SK-N-SH (cell line): ENCODE measurements around the gene SLC8A1. TPM values are rescaled to one million over a fixed set of nuclear protein-coding genes. Genes with fewer than 3 reads are reported as not detected.

Experiments
- CHD2 ChIP-seq: fragments of 150-350 bp; IDR thresholded peaks from 2 replicates; pipeline ENCODE4 v1.6.1; 2018; ENCODE audit warnings: low read length; ENCODE audit not compliant: partially characterized antibody
- CTCF ChIP-seq: fragments of 200-600 bp; sonication (generic); IDR thresholded peaks from 2 replicates; pipeline ENCODE4 v1.6.1; 2017; ENCODE audit warnings: antibody characterized with exemption, mild to moderate bottlenecking, moderate library complexity
- ELF1 ChIP-seq: IDR thresholded peaks from 2 replicates; pipeline ENCODE4 v1.4.0; 2012
- EP300 ChIP-seq, 2 experiments: IDR thresholded peaks; 2 replicates each; pipeline versions ENCODE4 v1.4.0 to v1.6.1; 2012; ENCODE audit warnings: borderline replicate concordance in 1 of 2, low read depth in 1 of 2, low read length in 1 of 2
- EZH2phosphoT487 ChIP-seq: fragments of 200-600 bp; sonication (generic); IDR thresholded peaks from 2 replicates; pipeline ENCODE4 v1.6.1; 2017; ENCODE audit warnings: low read depth, mixed run types, mild to moderate bottlenecking, antibody characterized with exemption, moderate library complexity, borderline replicate concordance
- FOSL2 ChIP-seq: IDR thresholded peaks from 2 replicates; pipeline ENCODE4 v1.4.0; 2012; ENCODE audit warnings: low read depth, mild to moderate bottlenecking, moderate library complexity, borderline replicate concordance
- FOXJ3 ChIP-seq: sonication (generic); formaldehyde crosslinking; IDR thresholded peaks from 2 replicates; pipeline ENCODE4 v1.5.1; 2020; ENCODE audit warnings: mild to moderate bottlenecking, missing genetic modification reagents
- FOXM1 ChIP-seq: IDR thresholded peaks from 2 replicates; pipeline ENCODE4 v1.4.0; 2012; ENCODE audit warnings: low read depth, mild to moderate bottlenecking
- GABPA ChIP-seq: IDR thresholded peaks from 2 replicates; pipeline ENCODE4 v1.4.0; 2012; ENCODE audit warnings: low read depth, mild to moderate bottlenecking
- GATA2 ChIP-seq: sonication (generic); formaldehyde crosslinking; IDR thresholded peaks from 2 replicates; pipeline ENCODE4 v1.5.0; 2020; ENCODE audit warnings: mild to moderate bottlenecking, missing genetic modification reagents
- MAX ChIP-seq: IDR thresholded peaks from 2 replicates; pipeline ENCODE4 v1.4.0; 2012; ENCODE audit warnings: low read depth
- MEF2A ChIP-seq: IDR thresholded peaks from 2 replicates; pipeline ENCODE4 v1.4.0; 2012; ENCODE audit warnings: low read depth, borderline replicate concordance
- MXI1 ChIP-seq: IDR thresholded peaks from 2 replicates; pipeline ENCODE4 v1.6.1; 2012; ENCODE audit warnings: mild to moderate bottlenecking, low read depth, low read length, improper control_type of control experiment
- NFIC ChIP-seq: IDR thresholded peaks from 2 replicates; pipeline ENCODE4 v1.4.0; 2012; ENCODE audit warnings: borderline replicate concordance
- NRF1 ChIP-seq: IDR thresholded peaks from 2 replicates; pipeline ENCODE4 v1.6.1; 2012; ENCODE audit warnings: low read depth, mild to moderate bottlenecking, low read length
- PBX3 ChIP-seq: IDR thresholded peaks from 2 replicates; pipeline ENCODE4; 2012
- POLR2AphosphoS5 ChIP-seq: IDR thresholded peaks from 2 replicates; pipeline ENCODE4 v1.6.1; 2012; ENCODE audit warnings: low read depth, low read length
- RCOR1 ChIP-seq: fragments of 150-350 bp; IDR thresholded peaks from 2 replicates; pipeline ENCODE4 v1.6.1; 2017; ENCODE audit warnings: antibody characterized with exemption, low read length
- RFX5 ChIP-seq: IDR thresholded peaks from 2 replicates; pipeline ENCODE4 v1.6.1; 2012; ENCODE audit warnings: mild to moderate bottlenecking, improper control_type of control experiment, low read length
- RXRA ChIP-seq: IDR thresholded peaks from 2 replicates; pipeline ENCODE4 v1.4.0; 2012; ENCODE audit warnings: low read depth, mild to moderate bottlenecking, borderline replicate concordance
- SMC3 ChIP-seq: IDR thresholded peaks from 2 replicates; pipeline ENCODE4 v1.6.1; 2012; ENCODE audit warnings: low read depth, low read length, improper control_type of control experiment
- TCF12 ChIP-seq: IDR thresholded peaks from 2 replicates; pipeline ENCODE4 v1.4.0; 2012
- TEAD4 ChIP-seq: IDR thresholded peaks from 2 replicates; pipeline ENCODE4 v1.4.0; 2012; ENCODE audit warnings: mild to moderate bottlenecking, borderline replicate concordance; ENCODE audit not compliant: insufficient read depth
- USF1 ChIP-seq: IDR thresholded peaks from 2 replicates; pipeline ENCODE4 v1.4.0; 2012; ENCODE audit warnings: low read depth, borderline replicate concordance
- YY1 ChIP-seq: IDR thresholded peaks from 2 replicates; pipeline ENCODE4 v1.4.0; 2012; ENCODE audit warnings: low read depth, mild to moderate bottlenecking
- ZBTB33 ChIP-seq: IDR thresholded peaks from 2 replicates; pipeline ENCODE4 v1.4.0; 2012; ENCODE audit warnings: low read depth, borderline replicate concordance
- polyA plus RNA-seq, 3 experiments: library from polyadenylated mRNA; depleted of rRNA; stranded (reverse); fragments of >200 nt; gene quantifications; 2 replicates each; pipeline ENCODE4 v1.2.3, GENCODE V29; 2012
- TF ChIP-seq, protein P1 (sequence below): fragments of 150-350 bp; IDR thresholded peaks from 2 replicates; pipeline ENCODE4 v1.6.1; 2017; ENCODE audit warnings: antibody characterized with exemption, low read length, low read depth, borderline replicate concordance

Gene SLC8A1
- polyA plus RNA-seq, 1 of the 3 experiments (the other 2 are of a cell fraction), result 3.2 TPM

GRCh38 chr2:40332191-40332826, 119.6 kb downstream of the SLC8A1 start (continued):
- TF ChIP-seq ZBTB33 (no peak), RFX5 (no peak), ELF1 (no peak), GATA2 (CRISPR knock-in tag) (no peak), SMC3 (no peak), RXRA (peak; percentile 6; the same call in 1 of the 2 replicates), MEF2A (no peak), YY1 (no peak), MAX (no peak), EP300 (IDR thresholded peaks at IDR 0.05; ENCODE audit: borderline replicate concordance in 1 of 2, low read depth in 1 of 2, low read length in 1 of 2) (0 out of 4 replicates have a peak, but pooled peaks of 1 of the 2 experiments have one; percentile 12), FOXJ3 (CRISPR knock-in tag) (no peak), EZH2phosphoT487 (no peak), POLR2AphosphoS5 (no peak), RCOR1 (no peak), MXI1 (no peak), GABPA (no peak), FOSL2 (no peak), CTCF (no peak), FOXM1 (no peak), TCF12 (peak; percentile 65), NRF1 (no peak), USF1 (no peak), TEAD4 (no peak), PBX3 (peak; percentile 43), CHD2 (no peak), NFIC (peak; percentile 83)
- TF ChIP-seq, protein P1, sequence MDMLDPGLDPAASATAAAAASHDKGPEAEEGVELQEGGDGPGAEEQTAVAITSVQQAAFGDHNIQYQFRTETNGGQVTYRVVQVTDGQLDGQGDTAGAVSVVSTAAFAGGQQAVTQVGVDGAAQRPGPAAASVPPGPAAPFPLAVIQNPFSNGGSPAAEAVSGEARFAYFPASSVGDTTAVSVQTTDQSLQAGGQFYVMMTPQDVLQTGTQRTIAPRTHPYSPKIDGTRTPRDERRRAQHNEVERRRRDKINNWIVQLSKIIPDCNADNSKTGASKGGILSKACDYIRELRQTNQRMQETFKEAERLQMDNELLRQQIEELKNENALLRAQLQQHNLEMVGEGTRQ, result no peak
